ENCODE measurements around the gene R3HDM4.

R3HDM4 gene

DNA sequence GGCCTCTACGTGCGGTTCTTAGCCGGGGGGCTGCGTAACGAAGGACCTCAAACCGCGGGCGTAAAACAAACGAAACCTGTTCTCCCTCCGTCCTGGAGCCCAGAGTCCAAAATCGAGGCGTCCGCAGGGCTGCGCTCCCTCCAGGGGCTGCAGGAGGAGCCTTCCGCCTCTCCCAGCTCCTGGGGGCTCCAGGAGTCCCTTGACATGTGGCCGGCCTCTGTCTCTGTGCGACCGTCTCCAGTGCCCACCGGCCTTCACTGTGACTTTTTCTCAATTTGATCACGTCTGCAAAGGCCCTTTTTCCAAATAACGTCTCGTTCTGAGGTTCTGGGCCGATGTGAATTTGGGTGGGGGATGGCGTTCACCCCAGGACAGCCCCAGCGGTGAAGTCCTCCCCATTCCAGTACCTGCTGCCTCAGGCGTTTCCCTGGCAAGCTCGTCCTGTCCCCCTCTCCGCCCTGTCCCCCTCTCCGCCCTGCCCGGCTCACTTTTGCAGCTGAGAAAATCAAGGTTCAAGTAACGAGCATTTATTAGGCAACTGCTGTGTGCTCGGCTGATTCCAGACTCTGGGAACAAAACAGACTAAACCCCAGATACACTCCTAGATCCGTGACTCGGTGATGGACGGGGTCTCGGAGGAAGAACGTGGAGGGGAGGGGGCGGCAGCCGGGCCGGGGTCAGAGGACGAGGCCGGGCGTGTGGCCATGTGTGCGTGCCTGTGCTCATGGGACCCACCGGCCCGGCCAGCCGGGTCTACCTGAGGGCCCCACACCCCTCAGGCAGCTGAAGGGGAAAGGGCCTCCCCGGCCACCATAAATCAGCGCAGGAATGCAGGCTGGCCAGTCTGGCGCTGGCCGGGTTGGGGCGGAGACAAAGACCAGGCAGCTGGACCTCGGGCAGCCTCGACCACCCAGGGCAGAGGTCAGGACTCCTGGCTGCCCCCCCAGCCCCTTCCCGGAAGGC, 43.1 kb upstream of the R3HDM4 start:
- Histone ChIP-seq H3K4ac (ENCODE audit: low read depth, low read length) (peak overlapping the region; percentile 98), H4K91ac (ENCODE audit: low read depth, low read length) (peak overlapping the region; percentile 94), H3K23ac (ENCODE audit: low read length) (no peak overlapping the region), H2BK12ac (ENCODE audit: low read length) (peak overlapping the region; percentile 88), H3K18ac (ENCODE audit: low read length) (peak overlapping the region; percentile 91), H3K4me3 (ENCODE audit: low read depth, low read length) (no peak overlapping the region), H4K8ac (ENCODE audit: low read depth, low read length) (peak overlapping the region; percentile 88), H2AFZ (ENCODE audit: insufficient read depth, low read length, poor library complexity) (no peak overlapping the region), H3K14ac (ENCODE audit: low read length) (peak overlapping the region; percentile 87), H2BK120ac (ENCODE audit: insufficient read depth, low read length, poor library complexity) (peak overlapping the region; percentile 97), H3K36me3 (ENCODE audit: control insufficient read depth in 1 of 2, insufficient read depth in 2 of 2, low read length in 2 of 2) (peaks cover 30 to 33% of the 10 kb centered on the region in 2 experiments), H4K12ac (ENCODE audit: low read depth, low read length) (peak overlapping the region; percentile 40), H3K4me1 (ENCODE audit: control insufficient read depth in 1 of 2, insufficient read depth in 2 of 2, low read length in 2 of 2) (peaks cover 67 to 74% of the 10 kb centered on the region in 2 experiments), H3K9me3 (ENCODE audit: insufficient read depth, low read depth, low read length) (no peaks in the 10 kb centered on the region), H3K27ac (ENCODE audit: low read depth, low read length) (peak overlapping the region; percentile 99), H3K79me1 (ENCODE audit: low read length) (peaks cover 64% of the 10 kb centered on the region), H3K27me3 (ENCODE audit: insufficient read depth, low read length) (no peaks in the 10 kb centered on the region), H3K4me2 (ENCODE audit: low read length) (peak overlapping the region; percentile 68), H3K9ac (ENCODE audit: low read length) (peak overlapping the region; percentile 28), H3K79me2 (ENCODE audit: control insufficient read depth, insufficient read depth, low read length, poor library complexity) (peaks cover 55% of the 10 kb centered on the region), H2BK5ac (ENCODE audit: low read depth, low read length, poor library complexity) (peak overlapping the region; percentile 95), H2AK5ac (ENCODE audit: low read length) (peak overlapping the region; percentile 98)
- WGBS (ENCODE audit: extremely low coverage, insufficient coverage, insufficient read length) = no CpG with 5 or more reads among the region's 55 CpGs
- peak; percentile 94 to 96 for DNase-seq

DNA sequence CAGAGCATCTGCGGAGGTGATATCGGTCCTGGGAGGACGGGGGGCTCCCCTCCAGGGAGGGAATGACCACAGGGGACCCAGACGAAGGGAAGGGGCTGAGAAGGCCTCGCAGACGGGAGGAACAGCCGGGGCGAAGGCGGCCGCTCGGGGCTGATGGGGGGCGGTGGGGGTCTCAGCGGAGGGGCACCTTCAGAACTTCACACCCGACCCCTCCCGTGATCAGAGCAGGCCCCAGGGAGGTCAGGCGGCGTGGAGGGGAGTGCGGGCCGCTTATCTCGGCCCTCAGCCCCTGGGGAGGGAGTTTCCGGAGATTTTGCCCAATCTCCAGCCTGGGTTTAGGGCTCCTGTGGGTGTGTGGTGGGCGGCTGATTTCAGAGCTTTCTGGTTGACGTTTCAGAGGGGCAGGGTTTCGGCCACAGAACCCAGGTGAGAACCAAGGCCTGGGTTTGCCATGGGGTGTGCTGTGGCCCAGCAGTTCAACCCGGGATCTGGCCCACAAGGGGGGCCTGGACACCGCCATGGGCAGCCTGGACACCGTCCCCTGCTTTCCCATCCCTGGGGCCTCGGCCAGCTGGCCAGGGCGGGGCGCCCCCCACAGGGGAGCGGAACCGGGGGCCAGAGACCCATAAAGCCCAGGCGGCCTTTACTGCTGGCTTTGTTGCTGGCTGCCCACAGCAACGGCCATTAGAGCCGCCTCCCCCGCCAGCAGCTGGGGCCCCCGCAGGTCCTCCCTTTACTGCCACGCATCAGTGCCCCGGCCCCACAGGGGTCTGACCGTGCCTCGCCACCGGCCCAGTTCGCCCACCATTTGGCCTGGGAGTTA, 41.9 kb upstream of the R3HDM4 start:
- Histone ChIP-seq H3K27ac (ENCODE audit: low read depth, low read length) (peak overlapping the region; percentile 99), H3K18ac (ENCODE audit: low read length) (peak overlapping the region; percentile 91), H3K4ac (ENCODE audit: low read depth, low read length) (peak overlapping the region; percentile 98), H3K27me3 (ENCODE audit: insufficient read depth, low read length) (no peaks in the 10 kb centered on the region), H3K4me1 (ENCODE audit: control insufficient read depth in 1 of 2, insufficient read depth in 2 of 2, low read length in 2 of 2) (peaks cover 62 to 72% of the 10 kb centered on the region in 2 experiments), H3K79me1 (ENCODE audit: low read length) (peaks cover 65% of the 10 kb centered on the region), H3K14ac (ENCODE audit: low read length) (peak overlapping the region; percentile 87), H2BK5ac (ENCODE audit: low read depth, low read length, poor library complexity) (peak overlapping the region; percentile 95), H3K4me2 (ENCODE audit: low read length) (no peak overlapping the region), H2BK12ac (ENCODE audit: low read length) (peak overlapping the region; percentile 90), H3K9me3 (ENCODE audit: insufficient read depth, low read depth, low read length) (no peaks in the 10 kb centered on the region), H2BK120ac (ENCODE audit: insufficient read depth, low read length, poor library complexity) (peak overlapping the region; percentile 97), H3K36me3 (ENCODE audit: control insufficient read depth in 1 of 2, insufficient read depth in 2 of 2, low read length in 2 of 2) (peaks cover 22 to 27% of the 10 kb centered on the region in 2 experiments), H3K9ac (ENCODE audit: low read length) (no peak overlapping the region), H2AFZ (ENCODE audit: insufficient read depth, low read length, poor library complexity) (peak overlapping the region; percentile 8), H2AK5ac (ENCODE audit: low read length) (peak overlapping the region; percentile 98), H4K12ac (ENCODE audit: low read depth, low read length) (peak overlapping the region; percentile 19), H3K79me2 (ENCODE audit: control insufficient read depth, insufficient read depth, low read length, poor library complexity) (peaks cover 54% of the 10 kb centered on the region), H3K4me3 (ENCODE audit: low read depth, low read length) (no peak overlapping the region), H3K23ac (ENCODE audit: low read length) (no peak overlapping the region), H4K91ac (ENCODE audit: low read depth, low read length) (peak overlapping the region; percentile 92), H4K8ac (ENCODE audit: low read depth, low read length) (peak overlapping the region; percentile 88)
- DNase-seq = peak; percentile 82 to 85
- WGBS (ENCODE audit: extremely low coverage, insufficient coverage, insufficient read length) = no CpG with 5 or more reads among the region's 43 CpGs

DNA sequence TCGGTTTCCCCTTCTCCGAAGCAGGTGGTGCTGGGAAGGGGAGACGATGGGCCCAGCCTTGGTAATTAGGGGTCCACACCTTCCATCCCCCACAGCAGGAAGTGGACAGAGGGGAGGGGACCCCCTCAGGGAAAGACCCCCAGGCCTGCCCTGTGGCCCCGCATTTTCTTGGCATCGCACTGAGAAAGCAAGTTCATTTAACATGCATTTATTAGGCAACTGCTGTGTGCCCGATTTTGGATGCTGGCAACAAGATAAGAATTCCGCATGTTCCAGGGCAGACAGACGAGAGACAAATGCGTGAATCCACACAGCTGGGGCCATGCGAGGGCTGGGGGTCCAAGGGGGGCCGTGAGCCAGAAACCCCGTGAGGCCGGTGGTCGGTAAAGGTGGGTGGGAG, 41.3 kb upstream of the R3HDM4 start:
- peaks cover 66% of the 10 kb centered on the region for H3K79me1 ChIP-seq (ENCODE audit: low read length)
- no peak overlapping the region for H3K4me3 ChIP-seq (ENCODE audit: low read depth, low read length)
- DNase-seq = peak in 1 of 2 donors; percentile 53
- H3K18ac ChIP-seq (ENCODE audit: low read length) = peak overlapping the region; percentile 91
- H3K23ac ChIP-seq (ENCODE audit: low read length) = no peak overlapping the region
- peak overlapping the region; percentile 98 for H2AK5ac ChIP-seq (ENCODE audit: low read length)
- H3K36me3 ChIP-seq (ENCODE audit: control insufficient read depth in 1 of 2, insufficient read depth in 2 of 2, low read length in 2 of 2) = peaks cover 17 to 26% of the 10 kb centered on the region in 2 experiments
- peaks cover 59 to 67% of the 10 kb centered on the region in 2 experiments for H3K4me1 ChIP-seq (ENCODE audit: control insufficient read depth in 1 of 2, insufficient read depth in 2 of 2, low read length in 2 of 2)
- H4K91ac ChIP-seq (ENCODE audit: low read depth, low read length) = peak overlapping the region; percentile 92
- no peak overlapping the region for H3K9ac ChIP-seq (ENCODE audit: low read length)
- peak overlapping the region; percentile 90 for H2BK12ac ChIP-seq (ENCODE audit: low read length)
- peak overlapping the region; percentile 88 for H4K8ac ChIP-seq (ENCODE audit: low read depth, low read length)
- no peaks in the 10 kb centered on the region for H3K9me3 ChIP-seq (ENCODE audit: insufficient read depth, low read depth, low read length)
- H3K27me3 ChIP-seq (ENCODE audit: insufficient read depth, low read length) = no peaks in the 10 kb centered on the region
- peak overlapping the region; percentile 87 for H3K14ac ChIP-seq (ENCODE audit: low read length)
- H2BK5ac ChIP-seq (ENCODE audit: low read depth, low read length, poor library complexity) = peak overlapping the region; percentile 95
- H2AFZ ChIP-seq (ENCODE audit: insufficient read depth, low read length, poor library complexity) = peak overlapping the region; percentile 51
- H4K12ac ChIP-seq (ENCODE audit: low read depth, low read length) = peak overlapping the region; percentile 37
- WGBS (ENCODE audit: extremely low coverage, insufficient coverage, insufficient read length) = no CpG with 5 or more reads among the region's 14 CpGs
- H3K4me2 ChIP-seq (ENCODE audit: low read length) = no peak overlapping the region
- H3K4ac ChIP-seq (ENCODE audit: low read depth, low read length) = peak overlapping the region; percentile 98
- H3K79me2 ChIP-seq (ENCODE audit: control insufficient read depth, insufficient read depth, low read length, poor library complexity) = peaks cover 51% of the 10 kb centered on the region
- peak overlapping the region; percentile 97 for H2BK120ac ChIP-seq (ENCODE audit: insufficient read depth, low read length, poor library complexity)
- H3K27ac ChIP-seq (ENCODE audit: low read depth, low read length) = peak overlapping the region; percentile 99
